ENCODE results near the gene NEUROD2.

The NEUROD2 gene

DNA sequence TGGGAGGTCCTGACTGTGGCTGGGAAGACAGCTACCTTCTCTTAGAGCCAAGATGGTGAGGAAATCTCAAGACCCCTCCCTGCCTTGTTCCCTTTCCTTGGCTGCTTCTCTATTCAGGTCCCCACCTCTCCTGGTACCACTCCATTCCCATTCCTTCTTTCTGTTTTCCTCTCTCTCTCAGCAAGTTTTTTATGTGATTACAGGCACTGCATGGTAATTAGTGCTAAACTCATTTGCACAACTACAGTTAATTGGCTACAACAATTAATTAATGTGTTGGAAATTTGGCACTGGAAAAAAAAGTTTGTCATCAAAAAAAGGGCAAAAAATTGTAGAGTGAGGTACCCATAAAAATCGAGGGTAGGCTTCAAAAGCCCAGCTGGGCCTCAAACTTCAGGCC is 45.3 kb downstream of the NEUROD2 start:
- no peak for TF ChIP-seq ZFX (IDR thresholded peaks at IDR 0.05)
- TF ChIP-seq, protein P1, sequence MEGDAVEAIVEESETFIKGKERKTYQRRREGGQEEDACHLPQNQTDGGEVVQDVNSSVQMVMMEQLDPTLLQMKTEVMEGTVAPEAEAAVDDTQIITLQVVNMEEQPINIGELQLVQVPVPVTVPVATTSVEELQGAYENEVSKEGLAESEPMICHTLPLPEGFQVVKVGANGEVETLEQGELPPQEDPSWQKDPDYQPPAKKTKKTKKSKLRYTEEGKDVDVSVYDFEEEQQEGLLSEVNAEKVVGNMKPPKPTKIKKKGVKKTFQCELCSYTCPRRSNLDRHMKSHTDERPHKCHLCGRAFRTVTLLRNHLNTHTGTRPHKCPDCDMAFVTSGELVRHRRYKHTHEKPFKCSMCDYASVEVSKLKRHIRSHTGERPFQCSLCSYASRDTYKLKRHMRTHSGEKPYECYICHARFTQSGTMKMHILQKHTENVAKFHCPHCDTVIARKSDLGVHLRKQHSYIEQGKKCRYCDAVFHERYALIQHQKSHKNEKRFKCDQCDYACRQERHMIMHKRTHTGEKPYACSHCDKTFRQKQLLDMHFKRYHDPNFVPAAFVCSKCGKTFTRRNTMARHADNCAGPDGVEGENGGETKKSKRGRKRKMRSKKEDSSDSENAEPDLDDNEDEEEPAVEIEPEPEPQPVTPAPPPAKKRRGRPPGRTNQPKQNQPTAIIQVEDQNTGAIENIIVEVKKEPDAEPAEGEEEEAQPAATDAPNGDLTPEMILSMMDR (conservative IDR thresholded peaks at IDR 0.05) = no peak
- no peak overlapping the region for H3K27ac ChIP-seq

DNA sequence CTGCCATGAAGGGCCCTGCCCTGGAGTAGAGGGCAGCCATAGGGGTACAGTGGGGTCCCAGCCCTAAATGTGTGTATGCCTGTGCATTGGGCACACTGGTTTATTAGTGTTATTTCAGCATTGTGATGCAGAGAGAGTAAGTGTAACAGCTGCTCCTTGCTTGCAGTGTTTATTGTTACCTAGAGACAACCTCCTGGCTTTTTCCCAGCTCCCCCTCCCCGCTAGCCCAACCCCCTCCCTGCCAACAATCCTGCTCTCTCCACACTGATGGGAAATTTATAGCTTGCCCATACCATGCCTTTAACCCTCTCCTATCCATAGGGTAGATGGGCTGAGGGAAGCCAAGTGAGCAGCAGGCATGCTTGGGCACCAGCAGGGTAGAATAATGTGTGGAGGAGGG is 51.3 kb downstream of the NEUROD2 start:
- no peak overlapping the region for H3K27ac ChIP-seq
- TF ChIP-seq ZFX (IDR thresholded peaks at IDR 0.05) = no peak
- TF ChIP-seq, protein P1 (conservative IDR thresholded peaks at IDR 0.05) = no peak

DNA sequence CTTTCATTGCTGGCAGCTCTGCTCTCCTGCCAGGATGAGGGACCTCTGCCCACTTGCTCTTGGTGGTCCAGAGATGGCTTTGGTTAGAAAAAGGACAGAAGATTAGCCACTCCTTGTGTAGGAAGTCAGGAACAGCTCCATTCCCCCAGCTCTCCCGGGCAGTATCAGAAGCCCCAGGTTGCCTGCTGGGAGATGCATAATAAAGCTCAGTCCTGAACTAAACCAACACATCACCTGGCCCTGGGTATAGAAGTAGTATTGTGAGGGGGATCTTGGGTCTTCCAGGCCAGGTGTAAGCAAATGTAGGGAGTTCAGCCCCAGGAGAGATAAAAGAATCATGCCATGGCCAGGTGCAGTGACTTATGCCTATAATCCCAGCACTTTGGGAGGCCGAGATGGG is 52.4 kb downstream of the NEUROD2 start:
- no peak for TF ChIP-seq ZFX (IDR thresholded peaks at IDR 0.05)
- TF ChIP-seq, protein P1 (conservative IDR thresholded peaks at IDR 0.05) = no peak
- H3K27ac ChIP-seq = no peak overlapping the region
